Measurements from ENCODE around the gene OR2F2. TPM values are rescaled to one million over a fixed set of nuclear protein-coding genes. Genes with fewer than 3 reads are reported as not detected.

Gene OR2F2
- total RNA-seq, 3 donors from 2014 or later: not detected

GRCh38 chr7:143954135-143954534 lies 19.1 kb downstream of the OR2F2 start:
- DNase-seq (no peak), ATAC-seq (no peak)
- no peak for TF ChIP-seq CTCF (IDR thresholded peaks at IDR 0.05)
- intact Hi-C loops (cut with DNase I, micrococcal nuclease): no loop called here
- H3K9me3 ChIP-seq: no peaks in the 10 kb centered on the region
- no peak overlapping the region for H3K4me3 ChIP-seq
- H3K4me1 ChIP-seq (ENCODE audit: low read depth): no peaks in the 10 kb centered on the region
- no peaks in the 10 kb centered on the region for H3K36me3 ChIP-seq (ENCODE audit: low read depth)

DNA sequence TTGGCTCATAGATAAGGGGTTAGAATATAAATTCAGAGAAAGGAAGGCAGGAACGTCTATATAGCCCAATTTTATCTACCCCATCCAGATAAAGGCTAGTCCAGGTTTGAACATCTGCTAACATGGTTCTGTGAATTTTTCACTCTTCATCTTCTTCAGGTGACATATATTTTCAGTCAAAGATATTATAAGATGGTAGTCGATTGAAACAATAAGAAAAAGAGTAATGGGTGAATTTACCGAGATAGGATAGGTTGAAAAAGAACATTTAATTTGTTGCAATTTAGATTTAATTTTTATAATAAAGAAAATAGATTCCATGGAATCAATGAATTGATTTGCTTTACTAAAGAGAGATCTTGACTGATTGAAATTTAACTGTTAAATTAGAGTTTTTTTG lies 19.5 kb downstream of the OR2F2 start, which contains the start of gene OR2F1:
TSS of gene OR2F1 (plus strand) at position 301 of the 400 bp plus-strand sequence. CDS start 5,127 bp downstream, outside the sequence.
- intact Hi-C loops (cut with DNase I, micrococcal nuclease): no loop called here
- no peaks in the 10 kb centered on the region for H3K9me3 ChIP-seq
- no peaks in the 10 kb centered on the region for H3K36me3 ChIP-seq (ENCODE audit: low read depth)
- TF ChIP-seq CTCF (IDR thresholded peaks at IDR 0.05): no peak
- H3K4me1 ChIP-seq (ENCODE audit: low read depth): no peaks in the 10 kb centered on the region
- no peak within 1 kb of the TSS for H3K4me3 ChIP-seq
- ATAC-seq: no peak
- no peak for DNase-seq

DNA sequence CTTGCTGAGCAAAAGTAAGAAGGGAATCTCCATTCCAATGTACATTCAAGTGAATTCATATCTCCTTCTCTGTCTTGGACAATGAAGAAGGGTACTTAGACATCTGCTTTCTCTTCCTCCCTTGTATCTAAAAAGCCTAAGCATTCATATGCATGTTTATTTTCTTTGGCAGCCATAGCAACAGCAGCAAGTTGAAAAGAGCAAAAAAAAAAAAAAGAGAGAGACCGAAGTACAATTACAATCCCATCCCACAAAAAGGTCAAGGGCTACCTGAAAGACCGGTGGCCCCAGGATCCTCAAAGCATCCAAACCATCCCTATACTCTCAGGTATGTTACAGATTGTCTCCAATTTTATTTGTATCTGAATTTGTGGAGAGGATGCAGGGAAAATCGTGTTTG lies 23.7 kb downstream of the OR2F2 start:
- intact Hi-C loops (cut with DNase I, micrococcal nuclease): no loop called here
- H3K4me3 ChIP-seq: no peak overlapping the region
- DNase-seq: no peak
- H3K4me1 ChIP-seq (ENCODE audit: low read depth): no peaks in the 10 kb centered on the region
- no peak for TF ChIP-seq CTCF (IDR thresholded peaks at IDR 0.05)
- no peak for ATAC-seq
- no peaks in the 10 kb centered on the region for H3K36me3 ChIP-seq (ENCODE audit: low read depth)
- no peaks in the 10 kb centered on the region for H3K9me3 ChIP-seq

GRCh38 chr7:143960813-143961610 lies 26.0 kb downstream of the OR2F2 start:
- H3K36me3 ChIP-seq (ENCODE audit: low read depth): no peaks in the 10 kb centered on the region
- ATAC-seq (peak; percentile 85), DNase-seq (peak in 1 of 3 donors; percentile 10)
- TF ChIP-seq CTCF (IDR thresholded peaks at IDR 0.05): no peak
- H3K4me1 ChIP-seq (ENCODE audit: low read depth): no peaks in the 10 kb centered on the region
- H3K4me3 ChIP-seq: no peak overlapping the region
- intact Hi-C loops (cut with DNase I, micrococcal nuclease): no loop called here
- no peaks in the 10 kb centered on the region for H3K9me3 ChIP-seq

DNA sequence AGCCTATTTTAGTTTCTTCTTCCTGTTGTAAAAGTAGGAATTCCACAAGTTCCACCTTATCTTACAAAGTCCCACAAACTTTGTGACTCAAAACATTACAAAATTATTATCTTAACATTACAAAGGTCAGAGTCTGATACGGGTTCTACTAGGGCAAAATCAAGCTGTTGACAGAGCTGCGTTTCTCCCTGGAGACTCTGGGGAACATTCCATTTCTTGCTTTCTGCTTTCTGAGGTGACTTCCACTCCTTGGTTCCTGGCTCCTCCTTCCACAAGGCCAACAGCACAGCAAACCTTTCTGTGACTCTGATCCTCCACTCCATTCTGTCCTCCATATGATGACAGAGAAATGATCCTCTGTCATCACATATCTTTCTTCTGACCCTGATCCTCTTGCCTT lies 30.2 kb downstream of the OR2F2 start:
- no peaks in the 10 kb centered on the region for H3K4me1 ChIP-seq (ENCODE audit: low read depth)
- DNase-seq (no peak), ATAC-seq (peak; percentile 52)
- no peak for TF ChIP-seq CTCF (IDR thresholded peaks at IDR 0.05)
- no peaks in the 10 kb centered on the region for H3K9me3 ChIP-seq
- no peak overlapping the region for H3K4me3 ChIP-seq
- no peaks in the 10 kb centered on the region for H3K36me3 ChIP-seq (ENCODE audit: low read depth)
- intact Hi-C loops (cut with DNase I, micrococcal nuclease): no loop called here

Measured in mucosa of descending colon (tissue), 3 donors.